Measurements from ENCODE around the gene ABRACL.
A peak's percentile ranks its signal among the peaks of the same experiment; 100 is the strongest.

Gene ABRACL

DNA sequence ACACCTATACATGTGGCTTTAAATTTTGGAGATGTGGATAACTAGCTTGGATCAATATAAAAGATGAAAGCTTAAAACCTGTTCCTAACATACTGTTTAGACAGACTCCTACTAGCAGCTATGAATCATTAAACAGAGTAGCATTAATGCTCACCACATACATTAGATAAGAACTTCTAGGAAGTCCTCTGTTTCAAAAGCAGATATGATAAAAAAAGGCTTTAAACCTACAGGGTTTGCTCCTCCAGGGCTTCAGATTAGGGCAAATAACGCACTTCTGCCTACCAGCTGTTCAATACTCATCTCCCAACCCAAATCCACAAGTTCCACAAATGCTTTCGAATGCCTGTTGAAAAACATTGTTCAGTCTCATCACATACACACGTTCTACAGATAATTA is 42.0 kb upstream of the ABRACL start:
- Histone ChIP-seq H3K27ac (0 out of 2 replicates have a peak overlapping the region, but pooled peaks have one; percentile 84), H4K20me1 (ENCODE audit: insufficient read depth) (peaks cover 4% of the 10 kb centered on the region; the same call in 1 of the 2 replicates), H3K4me3 (IDR thresholded peaks at IDR 0.05; ENCODE audit: insufficient read depth, low read depth, low read length) (no peak overlapping the region), H3K79me2 (ENCODE audit: insufficient read depth, low read depth) (peaks cover 58% of the 10 kb centered on the region), H3K27me3 (ENCODE audit: insufficient read depth, low read depth) (no peaks in the 10 kb centered on the region), H3K9ac (peak overlapping the region; percentile 97; the same call in 1 of the 2 replicates), H2AFZ (ENCODE audit: low read depth) (no peak overlapping the region; the same call in 1 of the 2 replicates), H3K4me2 (peak overlapping the region; percentile 96), H3K4me1 (ENCODE audit: low read depth, poor library complexity, severe bottlenecking) (peaks cover 41% of the 10 kb centered on the region), H3K36me3 (ENCODE audit: insufficient read depth) (no peaks in the 10 kb centered on the region)
- TF ChIP-seq, protein P1, sequence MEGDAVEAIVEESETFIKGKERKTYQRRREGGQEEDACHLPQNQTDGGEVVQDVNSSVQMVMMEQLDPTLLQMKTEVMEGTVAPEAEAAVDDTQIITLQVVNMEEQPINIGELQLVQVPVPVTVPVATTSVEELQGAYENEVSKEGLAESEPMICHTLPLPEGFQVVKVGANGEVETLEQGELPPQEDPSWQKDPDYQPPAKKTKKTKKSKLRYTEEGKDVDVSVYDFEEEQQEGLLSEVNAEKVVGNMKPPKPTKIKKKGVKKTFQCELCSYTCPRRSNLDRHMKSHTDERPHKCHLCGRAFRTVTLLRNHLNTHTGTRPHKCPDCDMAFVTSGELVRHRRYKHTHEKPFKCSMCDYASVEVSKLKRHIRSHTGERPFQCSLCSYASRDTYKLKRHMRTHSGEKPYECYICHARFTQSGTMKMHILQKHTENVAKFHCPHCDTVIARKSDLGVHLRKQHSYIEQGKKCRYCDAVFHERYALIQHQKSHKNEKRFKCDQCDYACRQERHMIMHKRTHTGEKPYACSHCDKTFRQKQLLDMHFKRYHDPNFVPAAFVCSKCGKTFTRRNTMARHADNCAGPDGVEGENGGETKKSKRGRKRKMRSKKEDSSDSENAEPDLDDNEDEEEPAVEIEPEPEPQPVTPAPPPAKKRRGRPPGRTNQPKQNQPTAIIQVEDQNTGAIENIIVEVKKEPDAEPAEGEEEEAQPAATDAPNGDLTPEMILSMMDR (conservative IDR thresholded peaks at IDR 0.05; ENCODE audit: low read depth, low read length) = no peak

DNA sequence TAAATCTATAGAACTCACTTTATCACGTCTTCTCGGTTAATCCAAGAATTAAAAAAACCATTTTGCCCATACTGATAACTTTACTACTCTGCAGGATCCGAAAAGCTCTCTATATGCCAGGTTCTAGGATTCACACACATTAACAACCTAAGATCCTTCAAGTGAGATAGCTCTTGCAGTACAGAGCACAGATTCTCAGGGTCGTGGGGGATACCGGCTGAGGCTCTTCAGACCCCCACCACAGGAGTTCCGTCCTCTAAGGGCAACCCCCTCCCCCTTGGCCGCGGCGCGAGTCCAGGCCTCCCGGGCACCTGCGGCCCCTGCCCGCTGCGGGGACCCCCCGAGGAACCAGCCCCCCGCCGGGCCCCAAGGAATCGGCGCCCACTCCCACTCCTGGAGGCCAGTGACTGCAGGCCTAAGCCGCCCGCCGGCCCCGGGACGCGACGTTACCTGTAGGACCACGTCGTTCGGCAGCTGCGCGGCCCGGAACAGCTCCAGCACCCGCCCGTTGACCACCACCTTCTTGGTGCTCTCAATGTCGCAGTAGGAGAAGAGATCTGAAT is 41.4 kb upstream of the ABRACL start:
- peaks cover 36% of the 10 kb centered on the region for H3K4me1 ChIP-seq (ENCODE audit: low read depth, poor library complexity, severe bottlenecking)
- peaks cover 53% of the 10 kb centered on the region for H3K79me2 ChIP-seq (ENCODE audit: insufficient read depth, low read depth)
- H4K20me1 ChIP-seq (ENCODE audit: insufficient read depth) = 0 out of 2 replicates have a peak, but pooled peaks cover 2% of the 10 kb centered on the region
- peak overlapping the region; percentile 97 for H3K9ac ChIP-seq
- H3K4me3 ChIP-seq (IDR thresholded peaks at IDR 0.05; ENCODE audit: insufficient read depth, low read depth, low read length) = no peak overlapping the region
- no peaks in the 10 kb centered on the region for H3K36me3 ChIP-seq (ENCODE audit: insufficient read depth)
- TF ChIP-seq, protein P1 (conservative IDR thresholded peaks at IDR 0.05; ENCODE audit: low read depth, low read length) = no peak
- peak overlapping the region; percentile 72 for H2AFZ ChIP-seq (ENCODE audit: low read depth)
- H3K27ac ChIP-seq = peak overlapping the region; percentile 84; the same call in 1 of the 2 replicates
- H3K27me3 ChIP-seq (ENCODE audit: insufficient read depth, low read depth) = no peaks in the 10 kb centered on the region
- peak overlapping the region; percentile 96 for H3K4me2 ChIP-seq

DNA sequence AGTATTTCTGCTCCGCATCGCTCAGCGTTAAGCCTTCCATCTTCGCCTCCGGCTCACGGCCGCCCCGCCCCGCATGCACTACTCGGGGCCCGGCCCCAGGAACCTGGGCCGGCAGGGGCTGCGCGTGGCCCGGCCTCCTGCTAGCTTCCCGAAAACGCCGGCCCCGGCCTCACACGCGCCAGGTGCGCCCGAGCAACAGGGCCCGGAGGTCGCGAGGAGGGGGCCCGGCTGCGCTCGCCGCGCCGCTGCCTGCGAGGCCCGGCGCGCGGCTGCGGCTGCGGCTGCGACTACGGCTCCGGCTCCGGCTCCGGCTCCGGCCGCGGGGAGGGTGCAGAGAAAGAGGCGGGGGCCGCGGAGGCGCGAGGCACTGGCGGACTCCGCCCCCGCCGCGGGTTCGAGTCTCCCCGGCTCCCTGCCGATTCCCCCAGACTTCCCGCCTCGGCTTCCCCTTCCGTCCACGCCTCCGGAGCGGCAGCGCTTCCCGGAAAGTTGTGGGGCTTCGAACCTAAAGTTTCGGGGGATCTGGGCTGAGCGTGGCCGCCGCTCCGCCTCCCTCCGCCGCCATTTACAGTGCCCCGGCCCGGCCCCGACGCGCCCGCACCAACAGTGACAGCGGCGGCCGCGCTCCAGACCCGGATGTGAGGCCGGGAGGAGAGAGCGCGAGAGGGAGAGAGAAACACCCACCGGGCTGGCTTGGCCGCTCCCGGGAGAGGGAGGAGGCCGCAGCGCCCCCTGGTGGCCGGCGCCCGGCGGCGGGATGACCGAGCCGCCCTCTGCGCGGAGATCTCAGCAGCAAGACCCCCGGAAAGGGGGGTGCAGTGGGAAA is 40.7 kb upstream of the ABRACL start, which contains the start of gene REPS1:
Gene REPS1 (minus strand): TSS at position 611 of the 826 bp plus-strand sequence. CDS start 571 bp downstream, at position 40.
- H3K4me3 ChIP-seq (IDR thresholded peaks at IDR 0.05; ENCODE audit: insufficient read depth, low read depth, low read length) = no peak within 1 kb of the TSS
- peak within 1 kb of the TSS; percentile 97 for H3K9ac ChIP-seq
- H3K4me2 ChIP-seq = peak within 1 kb of the TSS; percentile 96
- no peaks in the 10 kb centered on the region for H3K27me3 ChIP-seq (ENCODE audit: insufficient read depth, low read depth)
- H3K36me3 ChIP-seq (ENCODE audit: insufficient read depth) = no peaks in the 10 kb centered on the region
- H4K20me1 ChIP-seq (ENCODE audit: insufficient read depth) = no peaks in the 10 kb centered on the region
- H3K79me2 ChIP-seq (ENCODE audit: insufficient read depth, low read depth) = peaks cover 47% of the 10 kb centered on the region
- H2AFZ ChIP-seq (ENCODE audit: low read depth) = peak within 1 kb of the TSS; percentile 72
- peak within 1 kb of the TSS; percentile 84 for H3K27ac ChIP-seq
- TF ChIP-seq, protein P1 (conservative IDR thresholded peaks at IDR 0.05; ENCODE audit: low read depth, low read length) = peak; percentile 85
- peaks cover 33% of the 10 kb centered on the region for H3K4me1 ChIP-seq (ENCODE audit: low read depth, poor library complexity, severe bottlenecking)

DNA sequence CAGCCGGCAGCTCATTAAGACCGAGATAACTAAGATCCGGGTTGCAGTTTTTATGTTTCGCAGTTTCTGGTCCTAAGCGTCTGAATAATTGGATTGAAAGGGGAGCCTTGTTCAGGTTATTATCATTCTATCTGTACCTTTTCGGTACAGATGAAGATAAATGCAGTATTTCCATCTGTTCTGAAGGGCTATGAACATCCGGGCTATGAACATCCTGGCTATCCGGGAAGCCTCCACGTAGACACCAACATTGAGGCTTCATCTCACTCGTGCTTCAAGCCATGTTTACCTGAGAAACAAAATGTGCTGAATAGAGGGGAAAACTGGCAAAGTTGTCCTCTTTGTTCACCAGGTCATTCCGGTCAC is 40.1 kb upstream of the ABRACL start:
- peak overlapping the region; percentile 76 for H3K4me2 ChIP-seq
- peak overlapping the region; percentile 5; the same call in 1 of the 2 replicates for H3K27ac ChIP-seq
- TF ChIP-seq, protein P1 (conservative IDR thresholded peaks at IDR 0.05; ENCODE audit: low read depth, low read length) = 0 out of 2 replicates have a peak, but pooled peaks have one; percentile 22
- H3K36me3 ChIP-seq (ENCODE audit: insufficient read depth) = no peaks in the 10 kb centered on the region
- H3K27me3 ChIP-seq (ENCODE audit: insufficient read depth, low read depth) = no peaks in the 10 kb centered on the region
- H4K20me1 ChIP-seq (ENCODE audit: insufficient read depth) = no peaks in the 10 kb centered on the region
- peak overlapping the region; percentile 72 for H2AFZ ChIP-seq (ENCODE audit: low read depth)
- peak overlapping the region; percentile 97; the same call in 1 of the 2 replicates for H3K9ac ChIP-seq
- H3K4me3 ChIP-seq (IDR thresholded peaks at IDR 0.05; ENCODE audit: insufficient read depth, low read depth, low read length) = no peak overlapping the region
- peaks cover 33% of the 10 kb centered on the region for H3K4me1 ChIP-seq (ENCODE audit: low read depth, poor library complexity, severe bottlenecking)
- H3K79me2 ChIP-seq (ENCODE audit: insufficient read depth, low read depth) = peaks cover 41% of the 10 kb centered on the region

All from KMS-11 (cell line).